Astrocyte (in vitro differentiated cells and primary cell): ENCODE results near the gene ANKHD1. TPM values are rescaled to one million over a fixed set of nuclear protein-coding genes. Genes with fewer than 3 reads are reported as not detected.

Experiments
- DNase-seq: peaks from one replicate; pipeline ENCODE4 v3.0.0-alpha.2; 2010; ENCODE audit warnings: low read depth
- FAIRE-seq: peaks from 2 replicates; lab custom pipeline; 2011; peaks lifted over from hg19 to GRCh38; lab: Jason Lieb, UNC
- H2AFZ ChIP-seq: 2 replicates; pipeline ENCODE4 v1.6.0; 2012; ENCODE audit warnings: low read depth, low read length, inconsistent platforms
- H3K27ac ChIP-seq: 2 replicates; pipeline ENCODE4 v1.5.1; 2011; ENCODE audit warnings: low read depth, low read length, inconsistent platforms
- H3K27me3 ChIP-seq: 2 replicates; pipeline ENCODE4 v1.6.0; 2011; ENCODE audit warnings: low read length, inconsistent platforms; ENCODE audit not compliant: insufficient read depth
- H3K36me3 ChIP-seq: 2 replicates; pipeline ENCODE4 v1.5.1; 2011; ENCODE audit warnings: low read length, inconsistent platforms; ENCODE audit not compliant: insufficient read depth
- H3K4me1 ChIP-seq: 2 replicates; pipeline ENCODE4 v1.5.1; 2011; ENCODE audit warnings: low read length, inconsistent platforms; ENCODE audit not compliant: insufficient read depth
- H3K4me2 ChIP-seq: 2 replicates; pipeline ENCODE4 v1.6.0; 2012; ENCODE audit warnings: low read length, inconsistent platforms
- H3K4me3 ChIP-seq: 2 replicates; pipeline ENCODE4 v1.5.1; 2011; ENCODE audit warnings: low read depth, mild to moderate bottlenecking, low read length, inconsistent platforms; ENCODE audit not compliant: insufficient read depth
- H3K79me2 ChIP-seq: 2 replicates; pipeline ENCODE4 v1.6.0; 2012; ENCODE audit warnings: mild to moderate bottlenecking, low read length, inconsistent platforms; ENCODE audit not compliant: insufficient read depth
- H3K9ac ChIP-seq: 2 replicates; pipeline ENCODE4 v1.6.0; 2012; ENCODE audit warnings: mild to moderate bottlenecking, low read length, inconsistent platforms
- H3K9me3 ChIP-seq: 2 replicates; pipeline ENCODE4 v1.5.1; 2012; ENCODE audit warnings: low read depth, mild to moderate bottlenecking, low read length, inconsistent platforms; ENCODE audit not compliant: insufficient read depth
- H4K20me1 ChIP-seq: 2 replicates; pipeline ENCODE4 v1.6.0; 2012; ENCODE audit warnings: low read length, inconsistent platforms; ENCODE audit not compliant: insufficient read depth
- H3K27ac Mint-ChIP-seq: one replicate; pipeline ENCODE4 v1.8.0; 2021; ENCODE audit warnings: mild to moderate bottlenecking, mixed read lengths; ENCODE audit not compliant: unreplicated experiment
- H3K27me3 Mint-ChIP-seq: one replicate; pipeline ENCODE4 v1.8.0; 2021; ENCODE audit warnings: low read depth, mixed read lengths; ENCODE audit not compliant: unreplicated experiment
- H3K36me3 Mint-ChIP-seq: one replicate; pipeline ENCODE4 v1.8.0; 2021; ENCODE audit warnings: low read depth, mixed read lengths; ENCODE audit not compliant: unreplicated experiment
- H3K4me1 Mint-ChIP-seq: one replicate; pipeline ENCODE4 v1.8.0; 2021; ENCODE audit warnings: low read depth, mixed read lengths; ENCODE audit not compliant: unreplicated experiment
- H3K4me3 Mint-ChIP-seq: one replicate; pipeline ENCODE4 v1.8.0; 2021; ENCODE audit warnings: mild to moderate bottlenecking, moderate library complexity, mixed read lengths; ENCODE audit not compliant: unreplicated experiment
- H3K9me3 Mint-ChIP-seq: one replicate; pipeline ENCODE4 v1.8.0; 2021; ENCODE audit warnings: mild to moderate bottlenecking, mixed read lengths; ENCODE audit not compliant: unreplicated experiment
- EZH2 ChIP-seq: IDR thresholded peaks from 2 replicates; pipeline ENCODE4 v1.6.1; 2012; ENCODE audit warnings: mild to moderate bottlenecking, low read length, inconsistent platforms; ENCODE audit not compliant: insufficient read depth
- total RNA-seq: library from RNA; stranded (reverse); gene quantifications from 2 replicates; pipeline ENCODE4 v1.2.1, GENCODE V29; 2021
- TF ChIP-seq, protein P1 (sequence below): IDR thresholded peaks from 2 replicates; pipeline ENCODE4 v1.5.1; 2011; ENCODE audit warnings: low read depth, mild to moderate bottlenecking, inconsistent platforms, low read length, moderate library complexity; ENCODE audit not compliant: insufficient read depth

ANKHD1 gene
- total RNA-seq, 1 donor from 2014 or later = 56.5 TPM

GRCh38 chr5:140388052-140388451 is 13.6 kb upstream of the ANKHD1 start:
- no peaks in the 10 kb centered on the region for H4K20me1 ChIP-seq
- H3K27me3 Mint-ChIP-seq = no peaks in the 10 kb centered on the region
- H3K4me1 Mint-ChIP-seq = no peaks in the 10 kb centered on the region
- no peaks in the 10 kb centered on the region for H3K9me3 ChIP-seq
- no peaks in the 10 kb centered on the region for H3K27me3 ChIP-seq
- no peak overlapping the region for H3K27ac Mint-ChIP-seq
- H3K9me3 Mint-ChIP-seq = no peaks in the 10 kb centered on the region
- H3K4me3 ChIP-seq = no peak overlapping the region
- FAIRE-seq (no peak), DNase-seq (no peak)
- no peaks in the 10 kb centered on the region for H3K36me3 ChIP-seq
- H3K4me3 Mint-ChIP-seq = no peak overlapping the region
- no peak overlapping the region for H2AFZ ChIP-seq
- H3K4me2 ChIP-seq = no peak overlapping the region
- no peaks in the 10 kb centered on the region for H3K36me3 Mint-ChIP-seq
- H3K4me1 ChIP-seq = no peaks in the 10 kb centered on the region
- no peak overlapping the region for H3K27ac ChIP-seq
- no peaks in the 10 kb centered on the region for H3K79me2 ChIP-seq
- TF ChIP-seq, protein P1, sequence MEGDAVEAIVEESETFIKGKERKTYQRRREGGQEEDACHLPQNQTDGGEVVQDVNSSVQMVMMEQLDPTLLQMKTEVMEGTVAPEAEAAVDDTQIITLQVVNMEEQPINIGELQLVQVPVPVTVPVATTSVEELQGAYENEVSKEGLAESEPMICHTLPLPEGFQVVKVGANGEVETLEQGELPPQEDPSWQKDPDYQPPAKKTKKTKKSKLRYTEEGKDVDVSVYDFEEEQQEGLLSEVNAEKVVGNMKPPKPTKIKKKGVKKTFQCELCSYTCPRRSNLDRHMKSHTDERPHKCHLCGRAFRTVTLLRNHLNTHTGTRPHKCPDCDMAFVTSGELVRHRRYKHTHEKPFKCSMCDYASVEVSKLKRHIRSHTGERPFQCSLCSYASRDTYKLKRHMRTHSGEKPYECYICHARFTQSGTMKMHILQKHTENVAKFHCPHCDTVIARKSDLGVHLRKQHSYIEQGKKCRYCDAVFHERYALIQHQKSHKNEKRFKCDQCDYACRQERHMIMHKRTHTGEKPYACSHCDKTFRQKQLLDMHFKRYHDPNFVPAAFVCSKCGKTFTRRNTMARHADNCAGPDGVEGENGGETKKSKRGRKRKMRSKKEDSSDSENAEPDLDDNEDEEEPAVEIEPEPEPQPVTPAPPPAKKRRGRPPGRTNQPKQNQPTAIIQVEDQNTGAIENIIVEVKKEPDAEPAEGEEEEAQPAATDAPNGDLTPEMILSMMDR = no peak
- no peak for TF ChIP-seq EZH2
- H3K9ac ChIP-seq = no peak overlapping the region

DNA sequence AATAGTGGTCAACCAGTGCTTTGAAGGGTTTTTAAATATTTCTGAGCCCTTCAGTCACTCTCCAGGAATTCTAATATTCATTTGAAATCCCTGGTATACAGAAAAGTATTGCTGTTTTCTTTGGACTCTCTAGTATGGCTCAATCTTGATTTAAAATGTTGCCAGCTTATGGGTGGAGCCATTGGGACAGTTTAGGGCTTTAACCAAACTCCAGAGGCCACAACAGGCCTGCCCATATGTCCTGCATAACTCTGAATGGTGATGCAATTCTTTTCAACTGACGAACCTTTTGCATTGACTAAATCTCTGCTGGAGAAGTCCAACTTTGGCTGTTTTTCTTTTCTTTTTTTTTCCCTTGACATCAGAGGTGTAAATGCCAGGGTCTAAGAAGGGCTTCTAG is 10.3 kb upstream of the ANKHD1 start:
- no peaks in the 10 kb centered on the region for H3K36me3 ChIP-seq
- DNase-seq = no peak
- no peaks in the 10 kb centered on the region for H3K27me3 Mint-ChIP-seq

DNA sequence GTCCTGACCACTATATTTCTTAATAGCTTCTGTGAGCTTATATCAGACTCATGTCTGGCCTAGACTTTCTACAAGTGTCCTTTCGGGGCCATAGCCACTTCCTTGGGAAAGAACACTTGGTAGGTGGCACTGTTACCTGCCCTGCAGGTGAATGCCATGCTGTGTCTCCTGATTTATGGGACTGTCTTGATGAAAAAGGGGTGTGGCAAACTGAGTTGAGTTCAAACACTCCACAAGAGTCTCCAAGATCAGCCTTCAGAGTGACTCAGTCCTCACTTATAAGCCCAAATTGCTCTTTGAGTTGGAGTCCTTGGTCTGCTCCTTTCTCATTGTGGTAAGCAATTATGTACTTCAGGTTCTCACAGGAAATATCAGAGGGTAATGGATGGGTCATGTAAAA is 9.9 kb upstream of the ANKHD1 start:
- no peak for DNase-seq
- H2AFZ ChIP-seq = no peak overlapping the region
- H3K79me2 ChIP-seq = no peaks in the 10 kb centered on the region
- H3K4me2 ChIP-seq = no peak overlapping the region
- no peak overlapping the region for H3K9ac ChIP-seq
- Mint-ChIP-seq H3K4me1 (no peaks in the 10 kb centered on the region), H3K36me3 (no peaks in the 10 kb centered on the region), H3K27me3 (no peaks in the 10 kb centered on the region), H3K4me3 (no peak overlapping the region), H3K27ac (no peak overlapping the region), H3K9me3 (no peaks in the 10 kb centered on the region)
- H3K4me3 ChIP-seq = no peak overlapping the region
- H4K20me1 ChIP-seq = no peaks in the 10 kb centered on the region
- H3K27ac ChIP-seq = no peak overlapping the region
- no peaks in the 10 kb centered on the region for H3K4me1 ChIP-seq
- no peak for FAIRE-seq
- H3K27me3 ChIP-seq = no peaks in the 10 kb centered on the region
- H3K9me3 ChIP-seq = no peaks in the 10 kb centered on the region
- TF ChIP-seq, protein P1 = no peak
- TF ChIP-seq EZH2 = no peak
- H3K36me3 ChIP-seq = no peaks in the 10 kb centered on the region

More for the DNA sequence above, 10.3 kb upstream of the ANKHD1 start:
- Mint-ChIP-seq H3K36me3 (no peaks in the 10 kb centered on the region), H3K4me3 (no peak overlapping the region), H3K4me1 (no peaks in the 10 kb centered on the region), H3K9me3 (no peaks in the 10 kb centered on the region), H3K27ac (no peak overlapping the region)
- Histone ChIP-seq H4K20me1 (no peaks in the 10 kb centered on the region), H2AFZ (no peak overlapping the region), H3K4me2 (no peak overlapping the region), H3K27me3 (no peaks in the 10 kb centered on the region), H3K79me2 (no peaks in the 10 kb centered on the region), H3K9ac (no peak overlapping the region), H3K4me1 (no peaks in the 10 kb centered on the region), H3K9me3 (no peaks in the 10 kb centered on the region), H3K4me3 (no peak overlapping the region), H3K27ac (no peak overlapping the region)
- FAIRE-seq = no peak
- TF ChIP-seq EZH2 = no peak
- TF ChIP-seq, protein P1 = no peak
